HepG2 (cell line): Measurements from ENCODE around the gene ITGB2. TPM values are rescaled to one million over a fixed set of nuclear protein-coding genes. Genes with fewer than 3 reads are reported as not detected.

Experiments
- ATAC-seq: fragments of 200-7000 bp; cut with Tn5 transposase; 3 replicates; pipeline ENCODE4 v1.9.1; 2020; ENCODE audit warnings: mild to moderate bottlenecking, moderate library complexity
- BruUV-seq: library from RNA; stranded (reverse); fragments of 400-500 nt; replicated peaks from 2 replicates; lab custom pipeline; 2021; lab: Mats Ljungman, UMichigan
- CTCF ChIA-PET: fragments of 300-600 bp; formaldehyde crosslinking; extraction: SDS; loops from one replicate; lab custom pipeline; 2021; ENCODE audit warnings: low total read pairs, inconsistent platforms, low intra/inter-chr PET ratio; lab: Yijun Ruan, JAX
- POLR2A ChIA-PET: fragments of 350-600 bp; sonication (Branson Sonifier 250); formaldehyde crosslinking; loops from one replicate; lab custom pipeline; 2020; ENCODE audit warnings: antibody characterized with exemption, inconsistent platforms; lab: Yijun Ruan, JAX
- DNase-seq: peaks from one replicate; pipeline ENCODE4 v3.0.0-alpha.2; 2015; ENCODE audit warnings: low spot score
- FAIRE-seq: peaks from 3 replicates; lab custom pipeline; 2011; peaks lifted over from hg19 to GRCh38; lab: Jason Lieb, UNC
- H2AFZ ChIP-seq: one replicate; pipeline ENCODE4 v1.6.1; 2011; ENCODE audit warnings: low read length, inconsistent platforms
- H3K27ac ChIP-seq: fragments of 300-600 bp; 3 replicates; pipeline ENCODE4 v1.8.0; 2011; ENCODE audit warnings: mixed run types, mild to moderate bottlenecking, mixed read lengths, low read length, inconsistent platforms; ENCODE audit not compliant: insufficient read depth; ENCODE audit errors: extremely low read length
- H3K27me3 ChIP-seq, 2 experiments: fragments of 200-600 bp in 1 of 2; 2 replicates in 1 of 2; 3 replicates in 1 of 2; pipeline versions ENCODE4 v1.6.0 to v1.8.0; 2011; ENCODE audit warnings: low read length in 2 of 2, mild to moderate bottlenecking in 2 of 2, moderate library complexity in 2 of 2, inconsistent platforms in 1 of 2; ENCODE audit not compliant: insufficient read depth in 2 of 2, control insufficient read depth in 1 of 2
- H3K36me3 ChIP-seq, 2 experiments: fragments of 200-600 bp in 1 of 2; replicated peaks in 1 of 2; 2 replicates in 1 of 2; 3 replicates in 1 of 2; pipeline versions ENCODE4 v1.5.1 to v1.8.0; 2011; ENCODE audit warnings: low read length in 2 of 2, inconsistent platforms in 1 of 2; ENCODE audit not compliant: insufficient read depth in 2 of 2, control insufficient read depth in 1 of 2
- H3K4me1 ChIP-seq: 2 replicates; pipeline ENCODE4 v1.5.1; 2012; ENCODE audit warnings: low read length, inconsistent platforms; ENCODE audit not compliant: insufficient read depth
- H3K4me2 ChIP-seq: 2 replicates; pipeline ENCODE4 v1.6.0; 2011; ENCODE audit warnings: low read depth, low read length, inconsistent platforms
- H3K4me3 ChIP-seq, 3 experiments: fragments of 200-600 bp in 1 of 3; sonication (generic), shearing (Covaris generic) in 1 of 3; replicated peaks in 1 of 3; 2 replicates each; pipeline ENCODE4 v1.5.1; 2011 to 2016; ENCODE audit warnings: low read length in 3 of 3, inconsistent platforms in 2 of 3, low read depth in 2 of 3, mild to moderate bottlenecking in 2 of 3, control low read depth in 1 of 3, mixed read lengths in 1 of 3; ENCODE audit not compliant: insufficient read depth in 1 of 3
- H3K79me2 ChIP-seq: one replicate; pipeline ENCODE4 v1.6.1; 2011; ENCODE audit warnings: low read length, inconsistent platforms; ENCODE audit not compliant: insufficient read depth
- H3K9ac ChIP-seq: 2 replicates; pipeline ENCODE4 v1.6.0; 2011; ENCODE audit warnings: mild to moderate bottlenecking, low read depth, low read length, inconsistent platforms; ENCODE audit not compliant: insufficient read depth
- H3K9me3 ChIP-seq: 2 replicates; pipeline ENCODE4 v1.5.1; 2012; ENCODE audit warnings: mild to moderate bottlenecking, low read length
- H4K20me1 ChIP-seq: 2 replicates; pipeline ENCODE4 v1.6.0; 2011; ENCODE audit warnings: inconsistent platforms, mild to moderate bottlenecking, low read length, moderate library complexity; ENCODE audit not compliant: insufficient read depth
- ARNT2 ChIP-seq: sonication (generic); formaldehyde crosslinking; IDR thresholded peaks from 2 replicates; pipeline ENCODE4 v1.8.0; 2022; ENCODE audit warnings: mild to moderate bottlenecking, low read depth, missing genetic modification reagents, moderate library complexity
- HMGXB4 ChIP-seq, 2 experiments: sonication (generic) in 1 of 2; formaldehyde crosslinking in 1 of 2; IDR thresholded peaks; 2 replicates each; pipeline versions ENCODE4 v1.4.0 to v1.6.1; 2018 to 2020; ENCODE audit warnings: missing genetic modification reagents in 2 of 2, borderline replicate concordance in 1 of 2, low read depth in 1 of 2, mild to moderate bottlenecking in 1 of 2, missing biosample characterization in 1 of 2
- KDM6A ChIP-seq: IDR thresholded peaks from 2 replicates; pipeline ENCODE4 v1.6.1; 2016; ENCODE audit warnings: low read depth
- MXD3 ChIP-seq: IDR thresholded peaks from 2 replicates; pipeline ENCODE4 v1.6.1; 2016; ENCODE audit warnings: mild to moderate bottlenecking, missing biosample characterization, missing genetic modification reagents
- PRPF4 ChIP-seq: fragments of 200-400 bp; formaldehyde crosslinking; IDR thresholded peaks from 2 replicates; pipeline ENCODE4 v1.6.1; 2016; ENCODE audit warnings: low read length, low read depth; ENCODE audit not compliant: poor library complexity, severe bottlenecking
- RARA ChIP-seq: IDR thresholded peaks from 2 replicates; pipeline ENCODE4 v1.6.1; 2016; ENCODE audit warnings: missing genetic modification reagents, missing compliant biosample characterization
- RELA ChIP-seq: sonication (generic); formaldehyde crosslinking; IDR thresholded peaks from 2 replicates; pipeline ENCODE4 v1.4.0; 2020; ENCODE audit warnings: missing genetic modification reagents
- SMAD3 ChIP-seq: sonication (generic); formaldehyde crosslinking; IDR thresholded peaks from 2 replicates; pipeline ENCODE4 v1.4.0; 2020; ENCODE audit warnings: missing genetic modification reagents
- ZBTB7B ChIP-seq: sonication (generic); formaldehyde crosslinking; IDR thresholded peaks from 2 replicates; pipeline ENCODE4 v1.4.0; 2020; ENCODE audit warnings: missing genetic modification reagents
- ZMYM4 ChIP-seq: sonication (generic); formaldehyde crosslinking; IDR thresholded peaks from 2 replicates; pipeline ENCODE4 v1.8.1; 2023; ENCODE audit warnings: mild to moderate bottlenecking, missing genetic modification reagents
- WGBS: methylation state at CpG from one replicate; pipeline ENCODE4 v1.1.6; 2017; ENCODE audit warnings: low lambda C conversion rate; 5-methylcytosine and 5-hydroxymethylcytosine counted together
- in situ Hi-C: cut with HindIII; loops from 2 replicates; pipeline ENCODE4 v1.10.0; 2017; ENCODE audit warnings: low pct_unique_long_range_greater_than_20kb; ENCODE audit not compliant: extremely low pct_ligation_motif_present
- intact Hi-C: fragments of 100-400 bp; cut with micrococcal nuclease; formaldehyde crosslinking; loops from one replicate; pipeline ENCODE4 v1.10.0; 2022; ENCODE audit not compliant: unreplicated experiment
- polyA plus RNA-seq, 8 experiments: library from polyadenylated mRNA; depleted of rRNA in 3 of 8; stranded (reverse) in 7 of 8; unstranded in 1 of 8; fragments of >200 nt; fragmentation: Illumina TruSeq in 4 of 8; extraction: Trizol in 4 of 8; gene quantifications; 2 replicates each; pipeline versions ENCODE4 v1.2.1 to v1.2.3, GENCODE V29; 2011 to 2016; ENCODE audit warnings: low read depth in 4 of 8, missing spikeins in 1 of 8, mixed read lengths in 1 of 8; ENCODE audit not compliant: insufficient read depth in 1 of 8
- total RNA-seq, 5 experiments: library from RNA; depleted of rRNA; stranded (reverse); fragments of >200 nt; fragmentation: Illumina TruSeq; extraction: Trizol; gene quantifications; 2 replicates each; pipeline ENCODE4 v1.2.3, GENCODE V29; 2016; ENCODE audit warnings: low read depth in 1 of 5
- TF ChIP-seq, protein P1 (sequence below): sonication (generic); formaldehyde crosslinking; IDR thresholded peaks from 2 replicates; pipeline ENCODE4 v1.5.0; 2020; ENCODE audit warnings: mild to moderate bottlenecking, missing genetic modification reagents
- TF ChIP-seq, protein P2 (sequence below): sonication (generic); formaldehyde crosslinking; IDR thresholded peaks from 2 replicates; pipeline ENCODE4 v1.4.0; 2020; ENCODE audit warnings: missing genetic modification reagents

Gene ITGB2
- total and polyA plus RNA-seq, 2 of the 13 experiments (the other 11 are each of a cell fraction or from before 2014, with no cell fraction given) = 4.2 to 18.0 TPM

GRCh38 chr21:44932408-44933181, 11.9 kb upstream of the ITGB2 start:
- WGBS = 34% methylated on average over 7 of the region's 68 CpGs
- Histone ChIP-seq H3K27ac (no peak overlapping the region), H3K27me3 (peaks cover 1 to 4% of the 10 kb centered on the region in 2 experiments; a peak in 3 of 5 replicates), H3K4me3 (peak overlapping the region; percentile 40 to 62 (median 54); a peak in 4 of 6 replicates), H3K9ac (peak overlapping the region; percentile 29; the same call in 1 of the 2 replicates), H3K79me2 (no peaks in the 10 kb centered on the region), H2AFZ (no peak overlapping the region), H3K4me1 (peaks cover 85% of the 10 kb centered on the region), H3K9me3 (no peaks in the 10 kb centered on the region), H3K4me2 (peak overlapping the region; percentile 57), H4K20me1 (no peaks in the 10 kb centered on the region), H3K36me3 (no peaks in the 10 kb centered on the region)
- CTCF ChIA-PET = interaction anchor here (2.3 kb wide), 1 partner anchor 40 kb away, joined by 6 read pairs; no protein-coding TSS in a partner anchor
- in situ Hi-C loops = no loop called here
- POLR2A ChIA-PET = interaction anchor here (0.6 to 2.6 kb wide), 3 partner anchors 8 to 22 kb away, joined by 3 to 15 read pairs (median 3); no protein-coding TSS in a partner anchor
- intact Hi-C loops = loop anchor here (1.0 kb wide), 1 partner anchor 132 kb away; no protein-coding TSS in a partner anchor
- peak; percentile 20 for ATAC-seq
- no peak for FAIRE-seq
- DNase-seq = no peak
- BruUV-seq = no TSS peak
- TF ChIP-seq KDM6A (CRISPR knock-in tag) = no peak
- no peak for TF ChIP-seq RELA
- TF ChIP-seq ZMYM4 = no peak
- no peak for TF ChIP-seq SMAD3 (CRISPR knock-in tag)
- no peak for TF ChIP-seq MXD3 (CRISPR knock-in tag)
- TF ChIP-seq ZBTB7B = peak; percentile 40; the same call in 1 of the 2 replicates
- peak; percentile 60; the same call in 1 of the 2 replicates for TF ChIP-seq RARA (CRISPR knock-in tag)
- TF ChIP-seq PRPF4 = no peak
- peak in 1 of 2 experiments; percentile 66; a peak in 2 of 4 replicates for TF ChIP-seq HMGXB4 (CRISPR knock-in tag; IDR thresholded peaks at IDR 0.05; ENCODE audit: borderline replicate concordance in 1 of 2, low read depth in 1 of 2)
- TF ChIP-seq, protein P1, sequence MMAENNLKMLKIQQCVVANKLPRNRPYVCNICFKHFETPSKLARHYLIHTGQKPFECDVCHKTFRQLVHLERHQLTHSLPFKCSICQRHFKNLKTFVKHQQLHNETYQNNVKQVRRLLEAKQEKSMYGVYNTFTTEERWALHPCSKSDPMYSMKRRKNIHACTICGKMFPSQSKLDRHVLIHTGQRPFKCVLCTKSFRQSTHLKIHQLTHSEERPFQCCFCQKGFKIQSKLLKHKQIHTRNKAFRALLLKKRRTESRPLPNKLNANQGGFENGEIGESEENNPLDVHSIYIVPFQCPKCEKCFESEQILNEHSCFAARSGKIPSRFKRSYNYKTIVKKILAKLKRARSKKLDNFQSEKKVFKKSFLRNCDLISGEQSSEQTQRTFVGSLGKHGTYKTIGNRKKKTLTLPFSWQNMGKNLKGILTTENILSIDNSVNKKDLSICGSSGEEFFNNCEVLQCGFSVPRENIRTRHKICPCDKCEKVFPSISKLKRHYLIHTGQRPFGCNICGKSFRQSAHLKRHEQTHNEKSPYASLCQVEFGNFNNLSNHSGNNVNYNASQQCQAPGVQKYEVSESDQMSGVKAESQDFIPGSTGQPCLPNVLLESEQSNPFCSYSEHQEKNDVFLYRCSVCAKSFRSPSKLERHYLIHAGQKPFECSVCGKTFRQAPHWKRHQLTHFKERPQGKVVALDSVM (CRISPR knock-in tag) = no peak; the same call in 1 of the 2 replicates
- TF ChIP-seq ARNT2 (CRISPR knock-in tag) = 0 out of 2 replicates have a peak, but pooled peaks have one; percentile 27
- TF ChIP-seq, protein P2, sequence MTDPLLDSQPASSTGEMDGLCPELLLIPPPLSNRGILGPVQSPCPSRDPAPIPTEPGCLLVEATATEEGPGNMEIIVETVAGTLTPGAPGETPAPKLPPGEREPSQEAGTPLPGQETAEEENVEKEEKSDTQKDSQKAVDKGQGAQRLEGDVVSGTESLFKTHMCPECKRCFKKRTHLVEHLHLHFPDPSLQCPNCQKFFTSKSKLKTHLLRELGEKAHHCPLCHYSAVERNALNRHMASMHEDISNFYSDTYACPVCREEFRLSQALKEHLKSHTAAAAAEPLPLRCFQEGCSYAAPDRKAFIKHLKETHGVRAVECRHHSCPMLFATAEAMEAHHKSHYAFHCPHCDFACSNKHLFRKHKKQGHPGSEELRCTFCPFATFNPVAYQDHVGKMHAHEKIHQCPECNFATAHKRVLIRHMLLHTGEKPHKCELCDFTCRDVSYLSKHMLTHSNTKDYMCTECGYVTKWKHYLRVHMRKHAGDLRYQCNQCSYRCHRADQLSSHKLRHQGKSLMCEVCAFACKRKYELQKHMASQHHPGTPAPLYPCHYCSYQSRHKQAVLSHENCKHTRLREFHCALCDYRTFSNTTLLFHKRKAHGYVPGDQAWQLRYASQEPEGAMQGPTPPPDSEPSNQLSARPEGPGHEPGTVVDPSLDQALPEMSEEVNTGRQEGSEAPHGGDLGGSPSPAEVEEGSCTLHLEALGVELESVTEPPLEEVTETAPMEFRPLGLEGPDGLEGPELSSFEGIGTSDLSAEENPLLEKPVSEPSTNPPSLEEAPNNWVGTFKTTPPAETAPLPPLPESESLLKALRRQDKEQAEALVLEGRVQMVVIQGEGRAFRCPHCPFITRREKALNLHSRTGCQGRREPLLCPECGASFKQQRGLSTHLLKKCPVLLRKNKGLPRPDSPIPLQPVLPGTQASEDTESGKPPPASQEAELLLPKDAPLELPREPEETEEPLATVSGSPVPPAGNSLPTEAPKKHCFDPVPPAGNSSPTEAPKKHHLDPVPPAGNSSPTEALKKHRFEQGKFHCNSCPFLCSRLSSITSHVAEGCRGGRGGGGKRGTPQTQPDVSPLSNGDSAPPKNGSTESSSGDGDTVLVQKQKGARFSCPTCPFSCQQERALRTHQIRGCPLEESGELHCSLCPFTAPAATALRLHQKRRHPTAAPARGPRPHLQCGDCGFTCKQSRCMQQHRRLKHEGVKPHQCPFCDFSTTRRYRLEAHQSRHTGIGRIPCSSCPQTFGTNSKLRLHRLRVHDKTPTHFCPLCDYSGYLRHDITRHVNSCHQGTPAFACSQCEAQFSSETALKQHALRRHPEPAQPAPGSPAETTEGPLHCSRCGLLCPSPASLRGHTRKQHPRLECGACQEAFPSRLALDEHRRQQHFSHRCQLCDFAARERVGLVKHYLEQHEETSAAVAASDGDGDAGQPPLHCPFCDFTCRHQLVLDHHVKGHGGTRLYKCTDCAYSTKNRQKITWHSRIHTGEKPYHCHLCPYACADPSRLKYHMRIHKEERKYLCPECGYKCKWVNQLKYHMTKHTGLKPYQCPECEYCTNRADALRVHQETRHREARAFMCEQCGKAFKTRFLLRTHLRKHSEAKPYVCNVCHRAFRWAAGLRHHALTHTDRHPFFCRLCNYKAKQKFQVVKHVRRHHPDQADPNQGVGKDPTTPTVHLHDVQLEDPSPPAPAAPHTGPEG = no peak
